ENCODE data around the gene CLTB. TPM values are rescaled to one million over a fixed set of nuclear protein-coding genes. Genes with fewer than 3 reads are reported as not detected.
A peak's percentile ranks its signal among the peaks of the same experiment; 100 is the strongest.

Gene CLTB
- total and polyA plus RNA-seq, 2 of the 13 experiments (the other 11 are each of a cell fraction or from before 2014, with no cell fraction given) = 23.3 to 33.8 TPM

- TF ChIP-seq STAG1 (CRISPR knock-in tag; IDR thresholded peaks at IDR 0.05) = peak; percentile 44
- TF ChIP-seq ZNF17 (CRISPR knock-in tag; IDR thresholded peaks at IDR 0.05) = no peak
- TF ChIP-seq ZNF382 (CRISPR knock-in tag; IDR thresholded peaks at IDR 0.05; ENCODE audit: borderline replicate concordance) = no peak
- TF ChIP-seq STAT6 (CRISPR knock-in tag; IDR thresholded peaks at IDR 0.05; ENCODE audit: borderline replicate concordance) = peak; percentile 77; the same call in 1 of the 2 replicates
- TF ChIP-seq ATAD3A (CRISPR knock-in tag; IDR thresholded peaks at IDR 0.05) = 0 out of 2 replicates have a peak, but pooled peaks have one; percentile 62
- TF ChIP-seq CTCF (CRISPR knock-in tag; IDR thresholded peaks at IDR 0.05) = peak; percentile 69
- TF ChIP-seq BRF2 (CRISPR knock-in tag; IDR thresholded peaks at IDR 0.05) = 0 out of 2 replicates have a peak, but pooled peaks have one; percentile 6
- no peak for TF ChIP-seq ZNF136 (CRISPR knock-in tag; IDR thresholded peaks at IDR 0.05; ENCODE audit: low read depth)
- peak; percentile 76; the same call in 1 of the 2 replicates for TF ChIP-seq ZZZ3 (CRISPR knock-in tag; IDR thresholded peaks at IDR 0.05; ENCODE audit: borderline replicate concordance)
- no peak for TF ChIP-seq SETDB1 (CRISPR knock-in tag; IDR thresholded peaks at IDR 0.05; ENCODE audit: borderline replicate concordance)
- no peak for TF ChIP-seq TRAFD1 (CRISPR knock-in tag; IDR thresholded peaks at IDR 0.05; ENCODE audit: borderline replicate concordance)
- no peak for TF ChIP-seq ZNF816 (CRISPR knock-in tag; IDR thresholded peaks at IDR 0.05; ENCODE audit: borderline replicate concordance)
- no peak for TF ChIP-seq ZFP36 (IDR thresholded peaks at IDR 0.05; ENCODE audit: borderline replicate concordance, low read depth, low read length, partially characterized antibody)
- peak; percentile 76; the same call in 1 of the 2 replicates for TF ChIP-seq GATA4 (IDR thresholded peaks at IDR 0.05; ENCODE audit: borderline replicate concordance, low read depth)
- peak; percentile 75; the same call in 1 of the 2 replicates for TF ChIP-seq ZNF343 (CRISPR knock-in tag; IDR thresholded peaks at IDR 0.05)
- TF ChIP-seq NFYC (CRISPR knock-in tag; IDR thresholded peaks at IDR 0.05) = peak; percentile 30; the same call in 1 of the 2 replicates
Observed at GRCh38 chr5:176361437-176362232, 54.7 kb downstream of the CLTB start, which contains the start of gene KIAA1191 (continued).

All from HepG2 (cell line).